ENCODE data around the gene CCDC171.

The CCDC171 gene

DNA sequence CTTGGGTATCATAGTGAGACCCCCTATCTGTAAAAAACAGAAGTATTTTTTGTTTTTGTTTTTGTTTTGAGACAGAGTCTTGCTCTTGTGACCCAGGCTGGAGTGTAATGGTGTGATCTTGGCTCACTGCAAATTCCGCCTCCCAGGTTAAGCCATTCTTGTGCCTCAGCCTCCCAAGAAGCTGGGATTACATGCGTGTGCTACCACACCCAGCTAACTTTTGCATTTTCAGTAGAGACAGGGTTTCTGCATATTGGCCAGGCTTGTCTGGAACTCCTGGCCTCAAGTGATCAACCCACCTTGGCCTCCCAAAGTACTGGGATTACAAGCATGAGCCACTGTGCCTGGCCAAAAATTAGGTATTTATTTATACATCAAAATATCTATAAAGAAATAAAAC, 10.2 kb upstream of the CCDC171 start:
- TF ChIP-seq, protein P1, sequence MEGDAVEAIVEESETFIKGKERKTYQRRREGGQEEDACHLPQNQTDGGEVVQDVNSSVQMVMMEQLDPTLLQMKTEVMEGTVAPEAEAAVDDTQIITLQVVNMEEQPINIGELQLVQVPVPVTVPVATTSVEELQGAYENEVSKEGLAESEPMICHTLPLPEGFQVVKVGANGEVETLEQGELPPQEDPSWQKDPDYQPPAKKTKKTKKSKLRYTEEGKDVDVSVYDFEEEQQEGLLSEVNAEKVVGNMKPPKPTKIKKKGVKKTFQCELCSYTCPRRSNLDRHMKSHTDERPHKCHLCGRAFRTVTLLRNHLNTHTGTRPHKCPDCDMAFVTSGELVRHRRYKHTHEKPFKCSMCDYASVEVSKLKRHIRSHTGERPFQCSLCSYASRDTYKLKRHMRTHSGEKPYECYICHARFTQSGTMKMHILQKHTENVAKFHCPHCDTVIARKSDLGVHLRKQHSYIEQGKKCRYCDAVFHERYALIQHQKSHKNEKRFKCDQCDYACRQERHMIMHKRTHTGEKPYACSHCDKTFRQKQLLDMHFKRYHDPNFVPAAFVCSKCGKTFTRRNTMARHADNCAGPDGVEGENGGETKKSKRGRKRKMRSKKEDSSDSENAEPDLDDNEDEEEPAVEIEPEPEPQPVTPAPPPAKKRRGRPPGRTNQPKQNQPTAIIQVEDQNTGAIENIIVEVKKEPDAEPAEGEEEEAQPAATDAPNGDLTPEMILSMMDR (IDR thresholded peaks at IDR 0.05; ENCODE audit: low read depth, low read length, missing control alignments) = no peak
- Histone ChIP-seq H3K27ac (no peak overlapping the region), H3K36me3 (replicated peaks) (no peaks in the 10 kb centered on the region), H3K4me3 (ENCODE audit: low read depth, low read length) (no peak overlapping the region), H3K27me3 (replicated peaks) (no peaks in the 10 kb centered on the region)
- DNase-seq = no peak
- in situ Hi-C loops (cut with HindIII; ENCODE audit: low pct_ligation_motif_present, low sequenced_read_pairs) = no loop called here

DNA sequence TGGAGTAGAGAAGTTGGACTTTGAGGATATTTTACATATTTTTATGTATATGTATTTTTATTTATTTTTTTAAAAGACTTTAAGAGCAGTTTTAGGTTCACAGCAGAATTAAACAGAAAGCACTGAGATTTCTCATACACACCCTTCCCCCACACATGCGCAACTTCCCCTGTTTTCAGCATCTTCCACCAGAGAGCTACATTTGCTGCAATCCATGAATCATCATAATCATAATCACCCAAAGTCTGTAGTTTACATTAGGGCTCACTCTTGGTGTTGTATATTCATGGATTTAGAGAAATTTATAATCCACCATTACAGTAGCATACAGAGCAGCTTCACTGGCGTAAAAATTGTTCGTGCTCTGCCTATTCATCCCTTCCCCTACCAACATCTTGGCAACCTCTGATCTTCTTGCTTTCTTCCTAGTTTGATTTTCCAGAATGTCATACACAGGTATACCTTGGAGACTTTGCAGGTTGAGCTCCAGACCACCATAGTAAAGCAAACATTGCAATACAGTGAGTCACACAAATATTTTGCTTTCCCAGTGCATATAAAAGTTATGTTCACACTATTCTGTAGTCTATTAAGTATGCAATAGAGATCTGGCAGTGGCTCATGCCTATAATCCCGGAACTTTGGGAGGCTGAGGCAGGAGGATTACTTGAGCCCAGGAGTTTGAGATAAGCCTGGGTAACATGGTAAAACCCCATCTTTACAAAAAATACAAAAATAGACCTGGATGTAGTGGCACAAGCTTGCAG, 9.6 kb upstream of the CCDC171 start:
- no peak overlapping the region for H3K27ac ChIP-seq
- no peaks in the 10 kb centered on the region for H3K36me3 ChIP-seq (replicated peaks)
- H3K27me3 ChIP-seq (replicated peaks) = no peaks in the 10 kb centered on the region
- H3K4me3 ChIP-seq (ENCODE audit: low read depth, low read length) = no peak overlapping the region
- TF ChIP-seq, protein P1 (IDR thresholded peaks at IDR 0.05; ENCODE audit: low read depth, low read length, missing control alignments) = no peak
- in situ Hi-C loops (cut with HindIII; ENCODE audit: low pct_ligation_motif_present, low sequenced_read_pairs) = no loop called here
- DNase-seq = no peak

DNA sequence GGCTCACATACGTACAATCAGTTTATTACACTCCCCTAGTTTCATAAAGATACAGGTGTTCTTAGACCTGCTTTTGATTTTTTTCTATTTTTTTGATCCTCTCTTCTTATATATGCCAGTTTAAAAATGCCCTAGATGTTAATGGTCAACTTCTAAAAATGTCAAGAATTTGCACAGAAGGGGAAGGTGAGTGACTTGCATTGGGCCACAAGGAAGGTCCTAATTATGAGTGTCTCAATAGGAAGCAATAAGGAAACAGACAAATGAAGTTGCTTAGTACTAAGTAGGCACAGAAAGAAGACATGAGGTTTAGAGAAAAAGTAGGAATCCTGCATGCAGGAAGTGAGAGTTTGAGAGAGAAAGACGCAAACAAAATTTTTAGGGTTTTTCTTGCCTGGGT, 3.2 kb upstream of the CCDC171 start:
- DNase-seq = no peak
- TF ChIP-seq, protein P1 (IDR thresholded peaks at IDR 0.05; ENCODE audit: low read depth, low read length, missing control alignments) = no peak
- in situ Hi-C loops (cut with HindIII; ENCODE audit: low pct_ligation_motif_present, low sequenced_read_pairs) = no loop called here
- no peaks in the 10 kb centered on the region for H3K27me3 ChIP-seq (replicated peaks)
- no peak overlapping the region for H3K4me3 ChIP-seq (ENCODE audit: low read depth, low read length)
- no peaks in the 10 kb centered on the region for H3K36me3 ChIP-seq (replicated peaks)
- no peak overlapping the region for H3K27ac ChIP-seq

DNA sequence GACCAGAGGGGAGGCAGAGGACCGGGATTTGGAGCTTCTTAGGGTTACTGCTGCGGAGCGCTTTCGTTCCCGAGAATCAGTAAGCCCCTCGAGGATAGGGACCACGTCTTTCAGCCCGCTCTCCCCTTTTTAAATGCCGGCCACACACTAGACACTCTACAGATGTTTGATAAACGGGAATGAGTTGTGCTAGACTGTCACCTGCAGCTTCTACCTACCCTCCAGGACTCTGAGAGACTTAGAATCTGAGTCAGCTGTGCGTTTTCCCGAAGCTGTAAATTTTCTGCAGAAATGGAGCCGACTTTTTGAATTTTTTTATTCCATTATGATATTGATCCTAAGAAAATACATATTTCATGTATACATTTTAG, 670 bp downstream of the CCDC171 start:
- TF ChIP-seq, protein P1 (IDR thresholded peaks at IDR 0.05; ENCODE audit: low read depth, low read length, missing control alignments) = no peak
- peak overlapping the region; percentile 83 for H3K4me3 ChIP-seq (ENCODE audit: low read depth, low read length)
- no peak overlapping the region for H3K27ac ChIP-seq
- no peaks in the 10 kb centered on the region for H3K36me3 ChIP-seq (replicated peaks)
- no peak for DNase-seq
- in situ Hi-C loops (cut with HindIII; ENCODE audit: low pct_ligation_motif_present, low sequenced_read_pairs) = no loop called here
- no peaks in the 10 kb centered on the region for H3K27me3 ChIP-seq (replicated peaks)

DNA sequence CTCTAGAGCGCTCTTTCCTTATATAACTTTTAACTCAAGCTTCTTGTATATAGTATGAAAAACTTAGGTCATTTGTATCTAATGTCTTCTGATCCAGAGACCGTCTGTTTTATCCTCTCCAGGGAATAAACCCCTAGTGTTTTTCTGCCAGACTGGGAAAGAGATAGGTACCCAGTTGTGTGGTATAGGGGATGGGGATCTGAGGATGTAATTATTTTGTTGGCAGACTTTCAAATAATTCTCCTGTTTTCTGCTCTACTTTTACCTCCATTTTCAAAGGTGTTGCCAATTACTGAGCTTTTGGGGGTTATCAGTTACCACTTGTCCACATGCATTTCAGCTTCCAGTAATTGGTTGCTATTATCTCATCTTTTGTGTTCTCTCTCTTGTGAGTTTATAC, 17.9 kb downstream of the CCDC171 start:
- in situ Hi-C loops (cut with HindIII; ENCODE audit: low pct_ligation_motif_present, low sequenced_read_pairs) = no loop called here
- H3K4me3 ChIP-seq (ENCODE audit: low read depth, low read length) = no peak overlapping the region
- H3K27me3 ChIP-seq (replicated peaks) = no peaks in the 10 kb centered on the region
- H3K27ac ChIP-seq = no peak overlapping the region
- no peak for DNase-seq
- H3K36me3 ChIP-seq (replicated peaks) = no peaks in the 10 kb centered on the region
- TF ChIP-seq, protein P1 (IDR thresholded peaks at IDR 0.05; ENCODE audit: low read depth, low read length, missing control alignments) = no peak

Measured in brain microvascular endothelial cell (primary cell).